Measurements from ENCODE around the gene RAC3. TPM values are rescaled to one million over a fixed set of nuclear protein-coding genes. Genes with fewer than 3 reads are reported as not detected.
A peak's percentile ranks its signal among the peaks of the same experiment; 100 is the strongest.

The RAC3 gene
- total RNA-seq, 6 experiments from 2014 or later = 4.3 to 8.5 (median 5.6) TPM

GRCh38 chr17:82024859-82025258 lies 6.6 kb upstream of the RAC3 start:
- Mint-ChIP-seq H3K4me3 (no peak overlapping the region), H3K9me3 (no peaks in the 10 kb centered on the region), H3K4me1 (ENCODE audit: low read depth) (peaks cover 17% of the 10 kb centered on the region), H3K36me3 (ENCODE audit: low read depth) (no peaks in the 10 kb centered on the region), H3K27ac (no peak overlapping the region), H3K27me3 (ENCODE audit: insufficient read depth) (peaks cover 6% of the 10 kb centered on the region)
- no peak for DNase-seq
- TF ChIP-seq CTCF (IDR thresholded peaks at IDR 0.05) = no peak

- no peak for DNase-seq
- Mint-ChIP-seq H3K36me3 (ENCODE audit: low read depth) (no peaks in the 10 kb centered on the region), H3K27me3 (ENCODE audit: insufficient read depth) (peaks cover 6% of the 10 kb centered on the region), H3K4me1 (ENCODE audit: low read depth) (peaks cover 17% of the 10 kb centered on the region), H3K27ac (peak overlapping the region; percentile 13; the same call in 1 of the 2 replicates), H3K9me3 (no peaks in the 10 kb centered on the region), H3K4me3 (no peak overlapping the region)
- TF ChIP-seq CTCF (IDR thresholded peaks at IDR 0.05) = no peak
These were observed 5.9 kb upstream of the RAC3 start for GRCh38 chr17:82025401-82026107.

GRCh38 chr17:82028246-82028645 lies 3.2 kb upstream of the RAC3 start:
- Mint-ChIP-seq H3K27ac (no peak overlapping the region), H3K9me3 (no peaks in the 10 kb centered on the region), H3K4me3 (no peak overlapping the region), H3K36me3 (ENCODE audit: low read depth) (no peaks in the 10 kb centered on the region), H3K27me3 (ENCODE audit: insufficient read depth) (peaks cover 4% of the 10 kb centered on the region), H3K4me1 (ENCODE audit: low read depth) (peaks cover 8% of the 10 kb centered on the region)
- TF ChIP-seq CTCF (IDR thresholded peaks at IDR 0.05) = no peak
- no peak for DNase-seq

- no peak for TF ChIP-seq CTCF (IDR thresholded peaks at IDR 0.05)
- Mint-ChIP-seq H3K4me3 (no peak overlapping the region), H3K27ac (no peak overlapping the region), H3K27me3 (ENCODE audit: insufficient read depth) (peaks cover 4% of the 10 kb centered on the region), H3K9me3 (no peaks in the 10 kb centered on the region), H3K36me3 (ENCODE audit: low read depth) (no peaks in the 10 kb centered on the region), H3K4me1 (ENCODE audit: low read depth) (peaks cover 4% of the 10 kb centered on the region)
- no peak for DNase-seq
These were observed 2.5 kb upstream of the RAC3 start for GRCh38 chr17:82028966-82029365.

- H3K36me3 Mint-ChIP-seq (ENCODE audit: low read depth) = no peaks in the 10 kb centered on the region
- no peak for DNase-seq
- H3K4me3 Mint-ChIP-seq = no peak overlapping the region
- H3K4me1 Mint-ChIP-seq (ENCODE audit: low read depth) = 0 out of 2 replicates have a peak, but pooled peaks cover under 1% of the 10 kb centered on the region
- peaks cover 4% of the 10 kb centered on the region for H3K27me3 Mint-ChIP-seq (ENCODE audit: insufficient read depth)
- no peak for TF ChIP-seq CTCF (IDR thresholded peaks at IDR 0.05)
- no peaks in the 10 kb centered on the region for H3K9me3 Mint-ChIP-seq
- H3K27ac Mint-ChIP-seq = no peak overlapping the region
These were observed 2.1 kb upstream of the RAC3 start for GRCh38 chr17:82029391-82029790.
